GM19468 (cell line): ENCODE results near the gene ZNF23.

Source experiments
- ATAC-seq: cut with Tn5 transposase; IDR thresholded peaks from one replicate; pipeline ENCODE4 v1.9.1; 2021; ENCODE audit warnings: mild to moderate bottlenecking, moderate library complexity, moderate number of reproducible peaks; ENCODE audit not compliant: unreplicated experiment; ENCODE audit errors: extremely low read depth

Gene ZNF23

DNA sequence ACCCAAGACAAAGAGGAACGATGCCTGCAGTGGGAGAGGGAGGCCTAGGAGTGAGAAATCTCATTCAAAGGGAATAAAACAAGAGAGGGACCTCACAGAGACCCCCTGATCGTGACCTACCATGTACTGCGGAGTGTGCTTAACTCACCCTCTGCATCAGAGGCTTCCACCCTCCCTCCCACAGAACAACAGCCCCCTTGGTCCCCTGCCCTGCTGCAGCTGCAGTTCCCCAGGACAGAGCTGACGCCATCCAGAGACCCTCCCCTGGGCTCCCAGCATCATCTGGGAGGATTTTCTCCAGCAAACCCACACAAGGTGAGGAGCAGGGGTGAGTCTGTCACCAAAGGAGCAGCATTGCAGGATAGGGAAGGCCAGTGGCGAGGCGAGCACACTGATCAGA, 60.0 kb downstream of the ZNF23 start:
- ATAC-seq: no peak

DNA sequence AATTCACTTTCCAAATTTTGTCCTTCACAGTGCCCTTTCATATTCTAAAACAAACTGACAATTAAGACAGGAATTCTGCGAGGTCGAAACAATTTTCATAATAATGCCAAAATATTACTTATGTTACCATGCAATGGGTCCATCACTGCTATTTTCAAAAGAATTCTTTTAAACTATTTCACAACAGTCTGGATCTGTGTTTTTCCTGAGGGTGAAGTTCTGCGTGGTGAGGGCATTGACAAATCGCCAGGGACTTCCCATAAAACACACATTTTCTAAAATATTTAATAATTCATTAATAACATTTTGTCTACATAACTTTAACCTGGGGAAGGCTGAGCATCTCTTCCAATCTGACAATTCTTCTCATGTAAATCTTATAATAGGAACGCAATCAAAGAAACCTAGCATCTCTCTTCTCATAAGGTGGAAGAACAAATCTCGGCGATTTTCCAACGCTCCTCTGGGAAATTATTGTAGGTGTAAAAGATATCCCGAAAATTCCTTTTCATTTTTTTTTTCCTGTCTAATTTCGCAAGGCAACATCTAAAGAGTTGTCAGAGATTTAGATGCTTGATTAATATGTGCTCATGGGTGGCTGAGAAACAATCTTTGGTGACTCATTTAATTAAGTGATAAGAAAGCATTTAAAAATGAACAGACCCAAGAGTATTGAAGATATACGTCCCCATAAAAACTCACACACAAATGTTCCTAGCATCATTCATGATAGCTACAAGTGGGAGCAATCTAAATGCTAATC, 62.1 kb downstream of the ZNF23 start:
- no peak for ATAC-seq
